Medulla oblongata (tissue), 1 donor: Measurements from ENCODE around the gene IGSF10.
"Not testable (repeated sequence)": the region's sequence is repeated elsewhere in the genome, so short reads cannot be mapped to it uniquely, and the experiment has no call there.

Experiments used
- DNase-seq: peaks from one replicate; pipeline ENCODE4 v3.0.0-alpha.2; 2015; ENCODE audit errors: extremely low spot score

IGSF10 gene, protein sequence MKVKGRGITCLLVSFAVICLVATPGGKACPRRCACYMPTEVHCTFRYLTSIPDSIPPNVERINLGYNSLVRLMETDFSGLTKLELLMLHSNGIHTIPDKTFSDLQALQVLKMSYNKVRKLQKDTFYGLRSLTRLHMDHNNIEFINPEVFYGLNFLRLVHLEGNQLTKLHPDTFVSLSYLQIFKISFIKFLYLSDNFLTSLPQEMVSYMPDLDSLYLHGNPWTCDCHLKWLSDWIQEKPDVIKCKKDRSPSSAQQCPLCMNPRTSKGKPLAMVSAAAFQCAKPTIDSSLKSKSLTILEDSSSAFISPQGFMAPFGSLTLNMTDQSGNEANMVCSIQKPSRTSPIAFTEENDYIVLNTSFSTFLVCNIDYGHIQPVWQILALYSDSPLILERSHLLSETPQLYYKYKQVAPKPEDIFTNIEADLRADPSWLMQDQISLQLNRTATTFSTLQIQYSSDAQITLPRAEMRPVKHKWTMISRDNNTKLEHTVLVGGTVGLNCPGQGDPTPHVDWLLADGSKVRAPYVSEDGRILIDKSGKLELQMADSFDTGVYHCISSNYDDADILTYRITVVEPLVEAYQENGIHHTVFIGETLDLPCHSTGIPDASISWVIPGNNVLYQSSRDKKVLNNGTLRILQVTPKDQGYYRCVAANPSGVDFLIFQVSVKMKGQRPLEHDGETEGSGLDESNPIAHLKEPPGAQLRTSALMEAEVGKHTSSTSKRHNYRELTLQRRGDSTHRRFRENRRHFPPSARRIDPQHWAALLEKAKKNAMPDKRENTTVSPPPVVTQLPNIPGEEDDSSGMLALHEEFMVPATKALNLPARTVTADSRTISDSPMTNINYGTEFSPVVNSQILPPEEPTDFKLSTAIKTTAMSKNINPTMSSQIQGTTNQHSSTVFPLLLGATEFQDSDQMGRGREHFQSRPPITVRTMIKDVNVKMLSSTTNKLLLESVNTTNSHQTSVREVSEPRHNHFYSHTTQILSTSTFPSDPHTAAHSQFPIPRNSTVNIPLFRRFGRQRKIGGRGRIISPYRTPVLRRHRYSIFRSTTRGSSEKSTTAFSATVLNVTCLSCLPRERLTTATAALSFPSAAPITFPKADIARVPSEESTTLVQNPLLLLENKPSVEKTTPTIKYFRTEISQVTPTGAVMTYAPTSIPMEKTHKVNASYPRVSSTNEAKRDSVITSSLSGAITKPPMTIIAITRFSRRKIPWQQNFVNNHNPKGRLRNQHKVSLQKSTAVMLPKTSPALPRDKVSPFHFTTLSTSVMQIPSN (N-terminal part only)

DNA sequence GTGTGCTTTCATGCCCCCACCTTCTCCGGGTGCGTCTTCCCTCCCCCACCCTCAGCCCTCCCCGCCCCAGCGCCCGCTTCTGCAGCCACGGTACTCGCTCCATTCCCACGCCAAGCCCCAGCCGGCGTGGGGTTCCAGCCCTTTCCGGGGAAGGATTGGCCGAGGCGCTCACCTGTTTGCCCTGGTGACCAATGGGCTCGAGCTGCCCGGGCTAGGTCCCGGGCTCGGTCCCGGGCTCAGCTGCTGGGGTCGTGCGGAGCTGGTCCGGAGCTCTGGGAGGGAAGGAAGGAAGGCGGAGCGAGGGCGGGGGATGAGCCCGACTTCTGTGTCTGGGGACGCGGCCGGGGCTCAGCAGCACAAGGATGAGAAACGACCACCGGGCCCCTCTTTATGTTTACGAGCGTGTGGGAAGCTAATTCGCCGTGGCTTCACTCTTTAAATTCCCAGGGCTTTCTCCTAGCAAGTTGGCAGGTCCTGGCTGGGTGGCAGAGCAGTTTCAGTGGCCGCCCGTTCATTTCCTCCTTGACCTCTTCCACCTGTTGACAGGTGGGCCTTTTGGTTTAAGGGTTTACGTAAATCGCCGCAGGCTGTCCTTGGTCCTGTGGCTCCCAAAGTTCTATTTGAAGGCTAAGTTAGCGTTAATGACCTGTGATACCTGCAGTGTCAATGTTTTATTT is at the start of gene IGSF10:
Gene IGSF10 (minus strand): TSS at position 288 of the 677 bp plus-strand sequence. CDS start 2,352 bp downstream, outside the sequence.
- no peak for DNase-seq

- DNase-seq, result not testable (repeated sequence)
Observed at GRCh38 chr3:151509468-151510135, 48.7 kb upstream of the IGSF10 start.

DNA sequence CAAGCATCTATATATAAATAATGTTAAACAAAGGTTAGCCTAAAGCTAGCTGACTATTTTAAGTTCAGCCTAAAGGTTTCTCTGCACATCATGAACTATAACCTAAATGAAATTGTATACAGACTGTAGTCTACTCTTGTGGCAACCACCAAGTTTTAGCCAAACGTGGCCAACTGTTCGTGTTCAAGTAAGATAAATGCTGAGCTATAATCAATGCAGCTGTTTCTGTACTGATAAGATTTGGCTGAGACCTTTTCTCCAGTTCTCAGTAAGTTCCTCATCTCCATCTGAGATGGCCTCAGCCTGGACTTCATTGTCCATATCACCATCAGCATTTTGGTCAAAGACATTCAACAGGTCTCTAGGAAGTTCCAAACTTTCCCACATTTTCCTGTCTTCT is 43.7 kb upstream of the IGSF10 start:
- no peak for DNase-seq

DNA sequence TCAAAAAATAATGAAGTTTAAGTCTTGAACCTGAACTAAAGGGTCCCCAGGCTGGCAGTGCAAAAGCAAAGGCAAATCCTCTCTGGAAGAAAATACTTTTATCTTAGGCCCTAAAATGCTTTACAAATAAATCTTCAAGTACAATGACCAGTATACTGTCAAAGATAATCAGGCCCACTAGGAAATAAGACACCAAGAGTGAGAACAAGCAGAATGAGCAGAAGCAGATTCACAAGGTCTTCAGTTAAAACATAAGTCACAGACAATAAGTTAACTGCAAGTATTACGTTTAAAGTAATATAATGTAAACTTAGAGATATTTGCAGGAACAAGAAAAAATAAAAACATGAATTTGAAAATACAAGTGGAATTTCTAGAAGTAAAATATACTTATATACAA is 42.2 kb upstream of the IGSF10 start:
- no peak for DNase-seq

DNA sequence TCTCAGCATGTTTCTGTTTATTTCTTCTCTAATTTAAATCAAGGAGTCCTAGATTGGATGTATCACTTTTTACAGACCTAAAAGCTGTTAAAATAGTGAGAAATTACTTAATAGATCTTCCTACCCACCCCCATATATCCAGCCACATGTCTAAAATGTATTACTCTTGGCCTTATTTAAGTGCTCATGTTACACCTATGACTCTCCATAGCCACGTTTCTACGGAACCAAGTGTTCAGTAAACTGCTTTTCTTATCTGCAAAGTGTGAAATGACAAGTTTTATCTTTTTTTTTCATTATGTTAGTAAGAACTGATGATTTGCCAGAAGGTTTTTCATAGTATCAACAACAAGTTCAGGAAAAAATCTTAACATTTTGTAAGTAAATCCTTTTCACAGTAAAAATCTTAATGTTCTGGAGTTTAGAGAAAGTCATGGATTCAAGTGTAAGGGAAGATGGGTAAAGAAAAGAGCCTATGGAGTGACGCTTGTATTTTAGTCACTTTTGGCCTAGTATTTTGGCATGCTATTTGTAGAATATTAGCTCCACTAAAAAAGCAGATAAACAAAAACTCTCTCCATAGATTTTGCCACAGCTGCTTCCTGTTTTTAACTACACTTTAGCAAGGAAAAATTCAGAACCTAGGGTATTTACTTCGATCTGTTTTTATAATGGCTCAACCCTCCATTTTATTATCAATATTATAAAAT is 41.2 kb upstream of the IGSF10 start:
- DNase-seq, result no peak

DNA sequence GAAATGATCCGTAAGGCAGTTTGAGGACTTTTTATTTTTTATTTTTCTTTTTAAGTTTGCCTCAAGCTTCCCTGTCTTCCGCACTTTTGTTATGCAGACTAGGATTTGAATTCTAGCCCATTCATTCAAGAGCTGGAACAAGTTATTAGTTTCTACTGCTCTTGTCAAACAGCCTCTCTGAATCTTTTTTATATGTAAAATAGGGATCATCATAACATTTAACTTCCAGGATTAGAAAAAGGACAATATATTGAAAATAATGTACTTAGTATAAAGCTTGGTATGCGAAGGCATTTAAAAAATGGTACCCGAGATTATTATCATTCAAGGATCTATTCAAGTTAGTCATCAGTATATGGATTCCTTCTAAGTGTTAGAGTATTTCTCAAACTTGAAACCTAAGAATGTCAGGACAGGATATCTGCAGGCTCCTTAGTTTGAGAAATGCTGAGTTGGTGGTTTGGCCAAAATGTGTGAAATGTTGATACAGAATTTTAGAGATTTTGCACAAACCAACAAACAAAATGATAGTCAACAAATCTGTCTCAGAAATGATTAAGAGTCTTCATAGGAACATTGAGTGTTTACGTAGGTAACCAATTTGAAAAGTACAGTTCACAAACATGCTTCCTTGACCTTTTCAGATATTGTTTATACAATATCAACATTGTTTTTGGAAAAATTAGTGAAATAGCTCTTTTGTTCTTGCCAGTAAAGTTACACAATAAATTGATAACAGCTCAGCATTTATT is 40.5 kb upstream of the IGSF10 start:
- DNase-seq, result no peak

GRCh38 chr3:151499168-151499567 is 38.3 kb upstream of the IGSF10 start:
- DNase-seq, result no peak

DNA sequence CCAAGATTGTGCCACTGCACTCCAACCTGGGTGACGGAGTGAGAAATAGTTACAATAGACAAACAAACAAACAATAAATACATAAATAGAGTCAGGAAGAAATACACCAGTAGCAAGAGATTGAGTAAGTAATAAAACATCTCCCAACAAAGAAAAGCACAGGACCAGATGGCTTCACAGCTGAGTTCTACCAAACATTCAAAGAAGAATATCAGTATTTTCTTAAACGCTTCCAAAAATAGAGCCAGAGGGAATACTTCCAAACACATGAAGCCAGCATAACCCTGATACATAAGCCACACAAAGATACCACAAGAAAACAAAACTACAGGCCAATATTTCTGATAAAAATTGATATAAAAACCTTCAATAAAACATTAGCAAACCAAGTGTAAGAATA is 30.7 kb upstream of the IGSF10 start:
- DNase-seq, result no peak

- not testable (repeated sequence) for DNase-seq
Observed at GRCh38 chr3:151487833-151488232, 27.0 kb upstream of the IGSF10 start.

GRCh38 chr3:151483961-151484520 is 23.2 kb upstream of the IGSF10 start:
- DNase-seq, result no peak

DNA sequence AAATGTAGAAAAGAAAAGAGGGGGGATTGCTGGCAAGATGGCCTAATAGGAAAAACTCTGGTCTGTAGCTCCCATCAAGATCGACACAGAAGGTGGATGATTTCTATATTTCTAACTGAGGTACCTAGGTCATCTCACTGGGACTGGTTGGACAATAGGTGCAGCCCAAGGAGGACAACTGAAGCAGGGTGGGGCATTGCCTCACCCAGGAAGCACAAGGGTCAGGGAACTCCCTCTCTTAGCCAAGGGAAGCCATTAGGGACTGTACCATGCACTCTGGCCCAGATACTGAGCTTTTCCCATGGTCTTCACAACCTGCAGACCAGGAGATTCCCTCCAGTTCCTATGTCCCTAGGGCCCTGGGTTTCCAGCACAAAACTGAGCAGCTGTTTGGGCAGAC is 22.6 kb upstream of the IGSF10 start:
- no peak for DNase-seq

DNA sequence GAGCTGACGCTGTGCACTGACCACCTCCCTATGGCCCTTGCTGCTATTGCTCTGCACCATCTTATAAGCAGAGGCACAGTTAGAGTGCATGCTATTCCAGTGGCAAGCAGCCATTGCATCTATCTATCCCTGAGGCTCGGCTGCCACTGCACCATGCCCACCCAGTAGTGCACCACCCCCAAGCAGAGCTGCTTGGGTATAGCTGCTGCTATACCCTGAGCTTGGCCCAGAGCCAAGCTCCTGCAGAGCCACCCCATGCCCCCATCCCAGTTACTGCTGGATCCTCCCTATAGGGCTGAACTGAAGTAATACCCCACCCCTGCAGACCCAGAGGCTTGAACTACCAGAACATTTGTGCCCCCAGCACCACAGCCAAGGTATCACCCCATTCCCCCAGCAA is 19.6 kb upstream of the IGSF10 start:
- DNase-seq, result no peak

DNA sequence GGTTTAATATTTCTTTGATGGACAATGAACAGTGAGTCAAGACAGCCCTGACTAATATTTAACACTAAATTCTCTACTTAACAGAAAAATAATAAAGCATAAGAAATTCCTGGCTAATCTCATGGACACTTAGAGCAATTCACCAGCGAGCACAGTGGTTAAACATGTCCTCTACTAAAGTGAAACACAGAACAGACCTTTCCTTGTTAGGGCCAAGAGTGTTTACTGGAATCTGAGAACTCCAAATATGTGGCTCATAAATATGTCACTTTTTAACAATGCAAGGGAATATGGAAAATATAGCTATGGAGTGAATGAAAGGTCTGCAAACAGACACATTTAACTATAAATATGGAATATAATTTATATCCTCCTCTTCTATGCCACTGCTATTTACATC is 18.6 kb upstream of the IGSF10 start:
- no peak for DNase-seq

DNA sequence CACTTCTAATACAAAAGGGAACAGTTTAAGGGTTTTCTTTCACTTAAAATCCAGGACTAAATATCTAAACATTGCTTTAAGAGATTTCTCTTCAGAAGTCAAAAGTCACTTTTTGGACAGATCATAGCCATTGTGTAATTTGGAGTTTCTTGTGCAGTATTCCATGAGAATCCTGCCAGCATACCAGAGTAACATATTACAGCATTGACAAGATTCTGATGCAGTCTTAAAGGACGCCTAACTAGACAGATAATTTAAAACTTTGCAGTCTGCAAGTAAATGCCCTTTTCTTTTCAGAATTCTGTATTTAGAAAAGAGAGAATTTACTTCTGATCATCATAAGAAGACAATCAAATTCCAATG is 17.5 kb upstream of the IGSF10 start:
- no peak for DNase-seq

DNA sequence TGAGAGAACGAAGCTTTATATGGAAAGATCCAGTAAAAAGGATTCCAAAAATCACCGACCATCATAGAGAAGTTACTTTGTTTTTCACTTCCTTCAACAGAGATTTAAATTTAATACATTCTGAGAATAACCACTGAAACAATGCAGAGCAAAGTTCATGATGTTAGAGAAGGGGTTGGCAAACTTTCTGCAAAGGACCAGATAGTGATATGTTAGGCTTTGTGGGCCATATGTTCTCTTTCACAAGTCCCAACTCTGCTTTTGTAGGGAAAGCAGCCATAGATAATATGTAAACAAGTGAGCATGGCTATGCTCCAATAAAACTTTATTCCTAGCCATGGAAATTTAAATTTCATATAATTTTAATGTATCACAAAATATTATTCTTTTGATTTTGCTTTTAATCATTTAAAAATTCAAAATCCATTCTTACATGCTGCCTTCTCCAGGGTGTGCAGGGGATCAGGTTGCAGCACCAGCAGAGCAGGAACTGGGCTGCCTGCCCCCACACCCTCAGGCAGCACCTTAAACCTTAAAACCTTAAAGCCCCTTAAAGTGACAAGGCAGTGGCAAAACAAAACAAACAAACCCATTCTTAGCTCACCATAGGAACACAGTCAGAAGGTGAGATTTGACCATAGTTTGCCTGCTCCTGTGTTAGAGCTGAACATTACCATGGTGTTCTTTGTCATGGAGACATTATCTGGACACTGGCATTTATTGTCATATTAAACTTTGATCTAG is 16.9 kb upstream of the IGSF10 start:
- DNase-seq, result no peak

DNA sequence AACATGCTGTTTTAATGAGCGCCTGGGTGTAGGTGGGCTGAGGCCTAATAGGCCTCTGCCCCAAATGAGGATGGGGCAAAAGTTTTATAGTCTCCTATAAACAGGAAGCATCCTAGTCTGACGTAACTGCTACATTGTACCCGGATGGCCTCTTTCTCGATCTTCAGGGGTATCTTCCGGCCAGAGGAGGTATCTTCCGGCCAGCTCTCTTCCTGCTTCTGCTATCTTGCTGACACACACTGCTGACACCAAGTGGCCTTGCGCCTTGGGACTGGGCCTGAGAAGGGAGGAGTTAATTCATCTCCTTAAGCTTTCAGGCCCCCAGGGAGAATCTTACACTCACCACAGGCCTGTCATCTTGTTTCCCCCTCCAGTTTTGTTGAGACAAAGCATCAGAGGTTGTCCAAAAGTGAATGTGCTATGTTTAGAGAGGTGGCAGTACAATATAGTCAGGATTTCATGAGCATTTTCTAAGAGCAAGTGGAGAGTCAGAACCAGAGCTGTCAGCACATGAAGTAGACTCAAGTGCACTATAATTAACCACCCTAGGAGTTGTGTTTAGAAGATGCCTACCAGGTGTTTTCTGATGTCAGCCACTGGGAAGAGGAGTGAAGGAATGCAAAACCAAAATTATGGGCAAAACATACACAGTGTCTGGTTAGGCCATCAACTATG is 15.6 kb upstream of the IGSF10 start:
- no peak for DNase-seq

DNA sequence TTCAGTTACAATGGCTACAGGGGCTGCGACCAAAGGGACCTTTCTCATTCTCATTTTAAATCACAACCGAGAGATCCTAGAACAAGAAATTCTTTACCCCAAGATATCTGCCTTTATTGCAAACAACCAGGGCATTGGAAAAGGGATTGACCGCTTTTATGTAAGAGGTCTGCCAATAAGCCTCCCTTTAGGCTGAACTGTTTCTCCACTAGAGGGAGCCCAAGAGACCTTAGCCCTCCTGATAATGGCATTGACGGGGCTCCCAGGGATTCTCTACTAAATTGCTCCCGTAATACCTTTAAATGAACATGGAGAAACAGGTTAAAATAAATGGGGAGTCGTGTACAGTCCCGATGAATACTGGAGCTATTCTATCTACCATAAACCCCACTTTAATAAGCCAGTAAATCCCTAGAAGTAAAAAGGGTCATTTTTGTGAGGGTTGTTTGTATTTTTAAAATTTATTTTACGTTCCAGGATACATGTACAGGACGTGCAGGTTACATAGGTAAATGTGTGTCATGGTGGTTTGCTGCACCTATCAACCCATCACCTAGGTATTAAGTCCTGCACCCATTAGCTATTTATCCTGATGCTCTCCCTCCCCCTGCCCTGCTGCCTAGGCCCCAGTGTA is 7.5 kb upstream of the IGSF10 start:
- peak; percentile 66 for DNase-seq
